ENCODE data around the gene GPR132. TPM values are rescaled to one million over a fixed set of nuclear protein-coding genes. Genes with fewer than 3 reads are reported as not detected.

Gene GPR132
- total RNA-seq, 1 donor from 2014 or later: 1.0 TPM

DNA sequence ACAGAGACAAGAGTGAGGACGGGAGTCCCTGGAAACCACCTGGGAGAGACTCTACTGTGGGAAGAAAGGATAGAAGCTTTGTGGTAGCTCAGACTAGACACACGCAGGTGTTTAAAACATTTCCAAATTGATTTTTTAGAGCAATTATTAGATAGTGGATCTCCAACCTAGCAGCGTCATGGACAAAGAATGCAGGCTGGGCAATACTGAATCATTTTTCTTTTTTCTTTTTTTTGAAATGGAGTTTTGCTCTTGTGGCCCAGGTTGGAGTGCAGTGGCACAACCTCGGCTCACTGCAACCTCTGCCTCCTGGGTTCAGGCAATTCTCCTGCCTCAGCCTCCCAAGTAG is 13.1 kb downstream of the GPR132 start:
- H3K4me1 ChIP-seq: peaks cover 3% of the 10 kb centered on the region
- no peak overlapping the region for H3K4me3 ChIP-seq
- DNase-seq: no peak
- TF ChIP-seq, protein P1, sequence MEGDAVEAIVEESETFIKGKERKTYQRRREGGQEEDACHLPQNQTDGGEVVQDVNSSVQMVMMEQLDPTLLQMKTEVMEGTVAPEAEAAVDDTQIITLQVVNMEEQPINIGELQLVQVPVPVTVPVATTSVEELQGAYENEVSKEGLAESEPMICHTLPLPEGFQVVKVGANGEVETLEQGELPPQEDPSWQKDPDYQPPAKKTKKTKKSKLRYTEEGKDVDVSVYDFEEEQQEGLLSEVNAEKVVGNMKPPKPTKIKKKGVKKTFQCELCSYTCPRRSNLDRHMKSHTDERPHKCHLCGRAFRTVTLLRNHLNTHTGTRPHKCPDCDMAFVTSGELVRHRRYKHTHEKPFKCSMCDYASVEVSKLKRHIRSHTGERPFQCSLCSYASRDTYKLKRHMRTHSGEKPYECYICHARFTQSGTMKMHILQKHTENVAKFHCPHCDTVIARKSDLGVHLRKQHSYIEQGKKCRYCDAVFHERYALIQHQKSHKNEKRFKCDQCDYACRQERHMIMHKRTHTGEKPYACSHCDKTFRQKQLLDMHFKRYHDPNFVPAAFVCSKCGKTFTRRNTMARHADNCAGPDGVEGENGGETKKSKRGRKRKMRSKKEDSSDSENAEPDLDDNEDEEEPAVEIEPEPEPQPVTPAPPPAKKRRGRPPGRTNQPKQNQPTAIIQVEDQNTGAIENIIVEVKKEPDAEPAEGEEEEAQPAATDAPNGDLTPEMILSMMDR (IDR thresholded peaks at IDR 0.05; ENCODE audit: borderline replicate concordance): no peak
- intact Hi-C loops (cut with micrococcal nuclease): no loop called here
- H3K27me3 ChIP-seq (ENCODE audit: low read depth): peaks cover 52% of the 10 kb centered on the region
- H3K9me3 ChIP-seq (replicated peaks): no peaks in the 10 kb centered on the region
- H3K27ac ChIP-seq (replicated peaks): no peak overlapping the region
- H3K36me3 ChIP-seq: no peaks in the 10 kb centered on the region

DNA sequence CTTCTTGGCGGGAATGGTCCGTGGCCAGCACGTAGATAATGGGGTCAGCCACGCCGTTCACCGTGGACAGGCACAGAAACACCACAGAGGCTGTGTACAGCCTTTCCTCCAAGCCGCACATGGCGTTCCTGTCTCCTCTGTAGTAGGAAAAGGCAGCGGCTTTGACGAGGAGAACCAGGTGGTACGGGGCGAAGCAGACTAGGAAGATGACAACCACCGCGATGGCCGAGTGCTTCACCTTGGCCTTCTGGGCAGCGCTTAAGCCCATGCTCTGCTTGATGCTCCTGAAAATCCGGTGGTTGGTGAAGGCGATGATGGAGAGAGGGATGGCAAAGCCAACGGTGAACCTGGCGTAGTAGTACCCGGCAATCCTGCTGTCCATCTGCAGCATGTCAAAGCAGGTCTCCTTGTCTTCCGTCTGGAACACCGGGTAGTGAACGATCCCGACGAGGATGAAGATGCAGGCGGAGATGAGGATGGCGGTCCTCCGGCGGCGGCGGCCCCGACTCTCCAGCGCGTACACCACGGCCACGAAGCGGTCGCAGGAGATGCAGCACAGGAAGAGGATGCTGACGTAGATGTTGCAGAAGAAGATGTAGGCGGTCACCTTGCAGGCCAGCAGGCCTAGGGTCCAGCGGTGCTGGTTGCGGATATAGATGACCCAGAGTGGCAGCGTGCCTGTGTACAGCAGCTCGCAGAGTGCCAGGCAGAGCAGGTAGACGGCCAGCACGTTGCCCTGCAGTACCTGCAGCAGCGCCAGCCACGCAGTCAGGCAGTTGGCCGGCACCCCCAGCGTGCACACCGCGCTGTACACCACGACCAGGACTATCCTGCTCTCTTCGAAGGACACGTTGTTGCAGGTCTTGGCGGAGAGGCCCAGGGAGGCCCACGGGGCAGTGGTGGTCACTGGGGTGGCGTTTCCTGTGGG is 13.8 kb downstream of the GPR132 start:
- Histone ChIP-seq H3K9me3 (replicated peaks) (no peaks in the 10 kb centered on the region), H3K4me1 (peaks cover 3% of the 10 kb centered on the region), H3K4me3 (no peak overlapping the region), H3K27ac (replicated peaks) (no peak overlapping the region), H3K27me3 (ENCODE audit: low read depth) (peaks cover 56% of the 10 kb centered on the region), H3K36me3 (no peaks in the 10 kb centered on the region)
- TF ChIP-seq, protein P1 (IDR thresholded peaks at IDR 0.05; ENCODE audit: borderline replicate concordance): no peak
- intact Hi-C loops (cut with micrococcal nuclease): no loop called here
- DNase-seq: no peak

DNA sequence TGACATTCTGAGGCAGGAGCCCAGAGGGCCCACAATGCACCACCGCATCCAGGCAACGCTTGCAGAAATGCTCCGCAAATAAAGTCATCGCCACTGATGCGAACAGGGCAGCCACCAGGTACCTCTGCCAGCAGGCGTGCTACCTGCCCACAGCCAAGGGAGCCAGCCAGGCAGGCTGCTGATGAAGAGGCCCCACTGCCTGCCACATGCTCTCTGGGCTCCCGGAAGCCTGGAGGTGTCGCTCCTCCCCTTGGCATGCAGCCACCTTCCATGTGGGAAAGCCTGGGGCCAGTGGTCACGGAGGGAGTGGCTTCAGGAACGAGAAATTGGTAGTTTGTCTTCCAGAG is 14.7 kb downstream of the GPR132 start:
- TF ChIP-seq, protein P1 (IDR thresholded peaks at IDR 0.05; ENCODE audit: borderline replicate concordance): no peak
- Histone ChIP-seq H3K4me3 (no peak overlapping the region), H3K27me3 (ENCODE audit: low read depth) (peaks cover 52% of the 10 kb centered on the region), H3K4me1 (peaks cover 3% of the 10 kb centered on the region), H3K36me3 (no peaks in the 10 kb centered on the region), H3K9me3 (replicated peaks) (no peaks in the 10 kb centered on the region), H3K27ac (replicated peaks) (no peak overlapping the region)
- intact Hi-C loops (cut with micrococcal nuclease): no loop called here
- DNase-seq: no peak

DNA sequence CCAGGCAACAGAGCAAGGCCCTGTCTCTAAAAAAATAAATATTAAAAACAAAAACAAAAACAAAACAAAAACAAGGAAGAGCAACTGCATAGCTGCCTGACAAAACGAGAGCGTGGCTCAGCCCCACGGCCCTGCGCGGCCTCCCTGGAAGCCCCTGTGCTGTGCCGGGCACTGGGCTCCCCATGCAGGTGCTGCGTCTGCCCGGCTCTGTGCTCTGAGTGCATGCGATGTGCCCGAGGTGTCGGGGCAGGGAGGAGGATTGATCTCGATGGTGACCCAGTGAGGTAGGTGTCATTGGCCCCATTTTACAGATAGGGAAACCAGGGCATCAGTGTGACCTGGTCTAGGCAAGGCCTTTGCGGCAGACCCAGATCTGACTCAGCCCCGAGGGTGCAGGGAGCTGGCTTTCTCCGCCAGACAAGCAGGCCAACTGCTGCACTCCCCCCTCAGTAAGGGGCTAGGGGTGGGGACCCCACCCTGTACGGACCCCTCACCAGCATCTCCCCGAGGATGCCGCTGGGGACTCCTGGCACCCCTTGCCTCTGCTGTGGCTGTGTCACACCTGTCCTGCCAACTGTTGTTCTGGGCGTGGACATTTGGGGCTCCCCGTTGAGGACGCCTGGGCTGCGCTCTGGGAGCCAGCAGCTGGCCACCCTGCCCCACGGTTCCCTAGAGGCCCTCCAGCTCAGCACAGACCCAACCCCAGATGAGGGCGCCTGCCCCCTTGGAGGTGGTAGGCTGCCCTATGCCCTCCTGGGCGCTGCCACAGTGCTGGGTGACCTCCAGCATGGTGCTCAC is 15.3 kb downstream of the GPR132 start:
- intact Hi-C loops (cut with micrococcal nuclease): no loop called here
- TF ChIP-seq, protein P1 (IDR thresholded peaks at IDR 0.05; ENCODE audit: borderline replicate concordance): no peak
- no peaks in the 10 kb centered on the region for H3K9me3 ChIP-seq (replicated peaks)
- no peak overlapping the region for H3K27ac ChIP-seq (replicated peaks)
- no peak overlapping the region for H3K4me3 ChIP-seq
- no peaks in the 10 kb centered on the region for H3K36me3 ChIP-seq
- DNase-seq: no peak
- H3K27me3 ChIP-seq (ENCODE audit: low read depth): peaks cover 47% of the 10 kb centered on the region
- H3K4me1 ChIP-seq: peaks cover 3% of the 10 kb centered on the region

DNA sequence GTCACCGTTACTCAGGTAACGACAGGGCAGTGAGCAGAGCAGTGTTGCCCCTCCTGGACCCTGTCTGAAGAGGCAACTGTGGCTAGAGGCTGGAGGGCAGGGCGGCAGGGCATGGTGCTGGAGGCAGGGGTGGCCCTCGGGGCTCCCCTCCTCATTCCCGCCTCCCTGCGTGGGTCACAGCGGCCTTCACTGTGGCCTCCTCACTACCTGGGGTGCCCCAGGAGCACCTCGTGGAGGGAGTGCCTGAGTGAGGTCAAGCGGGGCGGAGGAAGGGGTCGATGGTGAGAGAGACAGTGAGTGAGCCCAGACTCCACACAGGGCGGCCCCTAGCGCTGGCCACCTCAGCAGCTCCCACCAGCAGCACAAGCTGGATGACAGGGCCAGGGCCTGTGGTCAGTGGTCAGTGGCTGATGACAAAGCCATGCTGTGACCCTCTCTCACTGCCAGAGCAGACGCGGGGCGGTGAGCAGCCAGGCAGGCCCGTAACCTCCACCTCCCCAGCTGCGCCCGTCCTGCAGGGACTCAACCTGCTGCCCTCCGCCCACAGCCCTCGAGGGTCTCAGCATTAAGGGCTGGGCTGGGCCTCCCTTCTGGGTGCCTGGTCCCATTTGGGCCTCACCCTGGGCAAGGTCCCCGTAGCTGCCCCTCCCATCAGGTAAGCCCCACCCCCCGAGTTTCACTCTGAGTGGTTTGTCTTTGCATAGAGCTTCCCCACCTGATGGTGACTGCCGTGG is 17.8 kb downstream of the GPR132 start:
- intact Hi-C loops (cut with micrococcal nuclease): no loop called here
- no peak overlapping the region for H3K4me3 ChIP-seq
- H3K36me3 ChIP-seq: no peaks in the 10 kb centered on the region
- no peak for DNase-seq
- H3K4me1 ChIP-seq: peaks cover 3% of the 10 kb centered on the region
- no peaks in the 10 kb centered on the region for H3K9me3 ChIP-seq (replicated peaks)
- H3K27me3 ChIP-seq (ENCODE audit: low read depth): peaks cover 68% of the 10 kb centered on the region
- TF ChIP-seq, protein P1 (IDR thresholded peaks at IDR 0.05; ENCODE audit: borderline replicate concordance): no peak
- no peak overlapping the region for H3K27ac ChIP-seq (replicated peaks)

All from left ventricle myocardium inferior (tissue), 1 donor.